ENCODE results near the gene RNASE4.
"Not testable (repeated sequence)": the region's sequence is repeated elsewhere in the genome, so short reads cannot be mapped to it uniquely, and the experiment has no call there.

The RNASE4 gene

GRCh38 chr14:20683891-20684661, at the start of gene RNASE4:
RNASE4 (plus strand) TSS chr14:20684560; CDS start chr14:20699372, 14,812 bp downstream.
- no peak for DNase-seq

- DNase-seq: no peak
These were observed 42.8 kb upstream of the RNASE4 start, which contains the start of gene OR6S1 for GRCh38 chr14:20641591-20641990. OR6S1 (minus strand) TSS chr14:20641691; CDS start chr14:20641691, 0 bp downstream.

GRCh38 chr14:20642182-20642581, 42.2 kb upstream of the RNASE4 start:
- no peak for DNase-seq

DNA sequence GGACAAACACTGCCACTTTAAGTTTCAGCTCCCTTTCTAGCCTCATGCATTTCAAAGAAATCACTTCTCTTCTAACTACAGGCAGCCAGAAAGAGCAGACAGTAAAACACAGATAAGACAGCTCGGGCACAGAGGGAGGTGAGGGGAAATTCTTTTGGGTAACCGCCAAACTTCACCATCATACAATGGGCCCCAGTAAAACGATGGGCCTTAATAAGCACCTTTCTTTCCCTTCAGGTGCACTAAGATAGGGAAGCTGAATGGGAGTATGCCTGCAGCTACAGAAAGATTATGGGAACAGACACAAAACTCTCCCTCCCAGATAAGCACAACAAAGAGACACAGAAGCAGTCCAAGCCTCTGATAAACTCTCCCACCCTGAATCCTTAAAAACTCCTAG, 41.6 kb upstream of the RNASE4 start:
- not testable (repeated sequence) for DNase-seq

DNA sequence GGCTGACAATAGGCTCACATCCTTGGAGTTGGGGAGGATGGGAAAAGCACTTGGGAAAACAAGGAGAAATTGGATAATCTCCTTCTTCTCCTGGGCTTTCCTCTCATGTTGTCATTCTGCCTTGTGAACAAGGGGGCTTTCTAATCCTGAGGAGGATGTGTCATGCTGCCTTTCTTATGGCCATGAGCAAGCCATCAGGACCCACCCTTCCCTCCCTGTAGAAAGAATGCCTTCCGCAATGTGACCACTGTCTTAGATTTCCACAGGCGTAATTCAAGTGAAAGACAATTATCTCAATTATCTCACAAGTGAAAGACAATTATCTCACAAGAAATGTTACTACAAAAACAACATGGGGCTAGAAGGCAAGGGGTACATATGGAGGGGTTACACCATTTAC, 39.8 kb upstream of the RNASE4 start:
- DNase-seq: no peak

- DNase-seq: no peak
These were observed 38.9 kb upstream of the RNASE4 start for GRCh38 chr14:20645481-20645880.

GRCh38 chr14:20652996-20653975, 31.1 kb upstream of the RNASE4 start:
- no peak for DNase-seq

DNA sequence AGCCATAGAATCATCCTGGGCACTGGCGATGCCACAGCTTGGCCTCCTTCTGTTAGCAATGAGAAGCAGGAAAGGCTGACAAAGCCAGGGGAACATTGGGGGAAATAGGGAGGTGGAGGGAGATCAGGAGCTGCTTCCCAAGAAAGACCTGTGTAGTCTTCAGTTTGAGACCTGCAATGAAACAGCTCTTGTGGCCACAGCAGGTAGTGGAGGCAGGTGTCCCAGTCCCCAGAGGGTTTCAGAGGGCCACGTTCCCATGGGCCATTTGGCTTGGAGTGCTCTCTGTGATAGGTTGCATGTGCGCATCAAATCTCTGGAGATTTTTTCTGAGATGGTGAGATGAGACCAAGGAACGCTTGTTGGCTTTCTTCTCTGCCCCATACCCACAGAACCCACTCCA, 28.5 kb upstream of the RNASE4 start:
- no peak for DNase-seq

DNA sequence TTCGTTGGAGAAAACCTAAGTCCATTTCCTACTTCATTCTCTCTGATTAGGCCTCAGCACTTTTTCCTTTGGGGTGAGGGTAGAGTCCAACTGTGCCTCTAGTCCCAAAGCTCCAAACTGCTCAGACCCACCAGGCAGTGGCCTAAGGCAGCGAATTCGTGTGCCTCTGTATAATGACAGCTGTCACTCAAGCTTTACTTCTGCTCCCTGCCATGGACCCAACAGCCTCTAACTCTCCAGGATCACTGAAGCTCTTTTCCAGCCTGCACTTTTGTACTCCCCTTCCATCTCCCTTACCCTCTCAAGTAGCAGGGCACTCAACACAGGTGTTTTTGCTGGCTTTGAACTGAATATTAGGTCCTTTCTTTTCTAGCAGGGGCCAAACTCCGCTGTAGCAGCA, 28.1 kb upstream of the RNASE4 start:
- DNase-seq: no peak

DNA sequence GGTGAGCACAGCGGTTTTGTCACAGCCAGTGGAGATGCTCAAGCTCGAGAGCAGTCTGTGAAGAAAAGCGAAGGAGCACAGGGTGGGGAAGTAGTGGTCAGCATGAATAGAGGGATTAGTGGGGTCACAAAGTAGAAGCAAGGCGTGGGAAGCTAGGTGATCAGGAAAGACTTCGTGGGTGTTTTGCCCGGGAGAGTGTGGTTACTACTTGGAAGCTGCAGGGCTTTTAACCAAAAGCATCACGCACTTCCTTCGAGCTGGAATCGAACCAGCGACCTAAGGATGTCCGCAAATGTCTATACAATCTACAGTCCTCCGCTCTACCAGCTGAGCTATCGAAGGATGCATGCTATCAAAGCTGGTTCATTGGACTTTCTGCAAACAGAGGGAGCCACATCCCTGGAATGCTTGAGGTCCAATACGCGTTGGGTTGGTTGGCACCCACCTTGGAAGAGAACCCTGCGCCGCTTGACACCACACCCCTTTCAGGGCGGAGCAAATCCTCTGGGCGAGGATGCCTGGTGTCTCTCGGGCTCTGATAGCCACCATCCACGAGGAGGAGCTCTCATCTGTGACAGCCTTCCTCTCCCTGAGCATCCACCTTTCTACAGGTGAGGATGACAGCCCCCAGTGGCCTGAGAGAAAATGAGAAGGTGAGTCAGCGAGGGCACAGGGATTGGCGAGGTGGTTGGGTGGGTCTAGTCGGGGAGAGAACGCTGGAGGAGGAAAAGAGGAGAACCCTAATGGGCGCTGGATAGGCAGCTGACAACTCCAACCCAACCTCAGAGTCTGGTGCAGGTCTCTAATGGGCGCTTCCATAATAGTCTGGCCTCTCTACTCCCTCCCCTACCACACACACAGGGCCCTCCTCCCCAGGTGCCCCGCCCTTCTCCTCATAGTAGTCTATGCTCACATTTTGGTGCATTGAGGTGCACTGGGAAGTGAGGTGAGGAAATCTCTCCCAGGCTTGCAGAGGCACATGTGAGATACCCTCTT, 26.8 kb upstream of the RNASE4 start:
- peak; percentile 40 for DNase-seq

GRCh38 chr14:20658246-20658645, 26.1 kb upstream of the RNASE4 start:
- no peak for DNase-seq

DNA sequence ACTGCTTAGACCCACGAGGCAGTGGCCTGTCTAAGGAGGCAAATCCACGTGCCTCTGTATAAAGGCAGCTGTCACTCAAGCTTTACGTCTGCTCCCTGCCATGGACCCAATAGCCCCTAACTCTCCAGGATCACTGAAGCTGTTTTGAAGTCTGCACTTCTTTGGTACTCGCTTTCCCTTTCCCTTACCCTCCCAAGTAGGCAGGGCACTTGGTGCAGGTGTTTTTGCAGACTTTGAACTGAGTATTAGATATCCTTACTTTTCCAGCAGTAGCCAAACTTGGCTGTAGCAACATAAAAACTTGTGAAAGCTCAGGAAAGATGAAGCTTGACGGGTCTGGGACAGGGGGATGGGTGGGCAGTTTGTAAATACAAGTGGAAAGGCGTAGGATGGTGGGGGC, 25.0 kb upstream of the RNASE4 start:
- DNase-seq: no peak

DNA sequence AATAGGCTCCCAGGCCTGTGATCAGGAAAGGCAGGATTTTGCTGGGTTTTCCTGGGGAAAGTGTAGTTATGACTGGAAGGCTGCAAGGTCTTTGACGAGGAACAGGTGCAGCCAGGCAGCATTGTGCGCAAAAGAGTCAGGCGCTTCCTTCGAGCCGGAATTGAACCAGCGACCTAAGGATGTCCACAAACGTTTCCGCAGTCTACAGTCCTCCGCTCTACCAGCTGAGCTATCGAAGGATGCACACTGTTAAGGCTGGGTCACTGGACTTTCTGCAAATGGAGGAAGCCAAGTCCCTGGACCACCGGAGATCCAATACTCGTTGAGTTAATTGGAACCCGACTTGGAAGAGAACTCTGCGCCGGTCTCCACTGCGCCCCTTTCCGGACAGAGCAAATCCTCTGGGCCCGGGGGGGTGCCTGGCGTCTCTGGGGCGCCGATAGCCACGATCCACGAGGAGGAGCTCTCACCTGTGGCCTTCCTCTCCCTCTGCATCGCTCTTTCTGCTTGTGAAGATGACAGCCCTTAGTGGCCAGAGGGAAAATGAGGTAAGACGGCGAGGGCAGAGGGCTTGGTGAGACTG, 24.5 kb upstream of the RNASE4 start:
- no peak for DNase-seq

DNA sequence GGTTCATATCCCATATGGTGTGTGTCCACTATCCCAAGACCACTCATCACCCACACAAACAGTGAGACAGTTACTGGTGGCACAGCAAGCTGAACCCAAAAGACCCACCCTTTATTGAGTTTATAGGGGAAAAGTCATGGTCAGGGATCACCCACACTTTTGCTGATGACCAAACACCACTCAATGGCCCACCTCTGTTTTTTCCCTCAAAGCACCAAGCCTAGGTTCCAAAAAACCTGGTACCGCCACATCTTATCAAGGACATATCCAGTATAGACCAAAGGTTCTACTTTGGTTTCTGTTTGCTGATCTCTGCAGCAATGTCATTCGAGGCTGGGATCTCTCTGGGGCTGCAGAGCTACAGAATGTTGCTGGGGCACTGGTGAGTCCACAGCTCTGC, 23.2 kb upstream of the RNASE4 start:
- DNase-seq: no peak

- DNase-seq: no peak
These were observed 21.2 kb upstream of the RNASE4 start for GRCh38 chr14:20662968-20663732.

GRCh38 chr14:20666400-20666961, 17.9 kb upstream of the RNASE4 start:
- not testable (repeated sequence) for DNase-seq

DNA sequence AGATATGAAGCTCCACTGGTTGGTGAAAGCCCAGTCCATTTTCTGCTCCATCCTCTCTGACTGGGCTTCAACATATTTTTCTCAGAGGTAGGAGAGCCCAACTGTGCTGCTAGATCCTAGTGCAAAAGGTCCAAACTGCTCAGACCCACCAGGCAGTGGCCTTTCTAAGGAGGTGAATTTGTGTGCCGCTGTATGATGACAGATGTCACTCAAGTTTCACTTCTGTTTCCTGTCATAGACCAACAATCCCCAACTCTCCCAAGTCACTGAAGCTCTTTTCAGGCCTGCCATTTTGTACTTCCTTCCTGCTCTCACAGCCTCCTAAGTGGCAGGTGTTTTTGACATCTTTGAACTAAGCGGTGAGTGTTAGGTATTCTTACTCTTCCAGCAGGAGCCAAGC, 16.4 kb upstream of the RNASE4 start:
- no peak for DNase-seq

GRCh38 chr14:20668969-20669368, 15.4 kb upstream of the RNASE4 start:
- no peak for DNase-seq

GRCh38 chr14:20671597-20672283, 12.6 kb upstream of the RNASE4 start:
- no peak for DNase-seq

GRCh38 chr14:20675669-20676068, 8.7 kb upstream of the RNASE4 start:
- no peak for DNase-seq
